WTC11 (cell line): ENCODE measurements around the gene TIGIT. TPM values are rescaled to one million over a fixed set of nuclear protein-coding genes. Genes with fewer than 3 reads are reported as not detected.

Experiments used
- ATAC-seq: fragments of 200-7000 bp; cut with Tn5 transposase; 2 replicates; pipeline ENCODE4 v1.10.0; 2021; ENCODE audit warnings: mild to moderate bottlenecking, moderate library complexity
- CTCF ChIA-PET: fragments of 300-600 bp; sonication (Branson Sonifier 250); formaldehyde crosslinking; loops from one replicate; lab custom pipeline; 2021; ENCODE audit warnings: antibody characterized with exemption; lab: Charles Lee
- POLR2A ChIA-PET: fragments of 350-600 bp; sonication (Branson Sonifier 250); formaldehyde crosslinking; loops from one replicate; lab custom pipeline; 2021; ENCODE audit warnings: antibody characterized with exemption; lab: Charles Lee
- DNase-seq: peaks from one replicate; pipeline ENCODE4 v3.0.0; 2021; ENCODE audit warnings: low spot score
- H3K27ac Mint-ChIP-seq: 2 replicates; pipeline ENCODE4 v1.8.0; 2021; ENCODE audit warnings: mixed read lengths
- H3K27me3 Mint-ChIP-seq: 2 replicates; pipeline ENCODE4 v1.8.0; 2021; ENCODE audit warnings: low read depth, mild to moderate bottlenecking, moderate library complexity, mixed read lengths
- H3K36me3 Mint-ChIP-seq: 2 replicates; pipeline ENCODE4 v1.8.0; 2021; ENCODE audit warnings: mixed read lengths
- H3K4me1 Mint-ChIP-seq: 2 replicates; pipeline ENCODE4 v1.8.0; 2022; ENCODE audit warnings: mixed read lengths
- H3K4me3 Mint-ChIP-seq: 2 replicates; pipeline ENCODE4 v1.8.0; 2021; ENCODE audit warnings: mild to moderate bottlenecking, moderate library complexity, mixed read lengths
- H3K9me3 Mint-ChIP-seq: 2 replicates; pipeline ENCODE4 v1.8.0; 2021; ENCODE audit warnings: mixed read lengths
- ATF1 ChIP-seq: sonication (generic); formaldehyde crosslinking; IDR thresholded peaks from 2 replicates; pipeline ENCODE4 v1.8.1; 2023; ENCODE audit warnings: mild to moderate bottlenecking, moderate library complexity, missing genetic modification reagents
- ATF3 ChIP-seq: sonication (generic); formaldehyde crosslinking; conservative IDR thresholded peaks from 2 replicates; pipeline ENCODE4 v1.8.1; 2022; ENCODE audit warnings: mild to moderate bottlenecking, missing genetic modification reagents
- CBFB ChIP-seq: sonication (generic); formaldehyde crosslinking; IDR thresholded peaks from 2 replicates; pipeline ENCODE4 v1.8.1; 2022; ENCODE audit warnings: mild to moderate bottlenecking, low read depth, missing genetic modification reagents
- CREB1 ChIP-seq: sonication (generic); formaldehyde crosslinking; IDR thresholded peaks from 2 replicates; pipeline ENCODE4 v1.8.0; 2023; ENCODE audit warnings: mild to moderate bottlenecking, missing genetic modification reagents
- CREM ChIP-seq: sonication (generic); formaldehyde crosslinking; IDR thresholded peaks from 2 replicates; pipeline ENCODE4 v1.8.1; 2022; ENCODE audit warnings: mild to moderate bottlenecking, missing genetic modification reagents, moderate library complexity
- E2F1 ChIP-seq: sonication (generic); formaldehyde crosslinking; IDR thresholded peaks from 2 replicates; pipeline ENCODE4 v1.8.0; 2022; ENCODE audit warnings: mild to moderate bottlenecking, missing genetic modification reagents
- E2F4 ChIP-seq: sonication (generic); formaldehyde crosslinking; IDR thresholded peaks from 2 replicates; pipeline ENCODE4 v1.8.1; 2022; ENCODE audit warnings: low read depth, mild to moderate bottlenecking, moderate library complexity, missing genetic modification reagents, borderline replicate concordance
- FOXJ3 ChIP-seq: sonication (generic); formaldehyde crosslinking; IDR thresholded peaks from 2 replicates; pipeline ENCODE4 v1.9.0; 2021; ENCODE audit warnings: missing genetic modification reagents, mild to moderate bottlenecking, borderline replicate concordance
- FOXP1 ChIP-seq: sonication (generic); formaldehyde crosslinking; IDR thresholded peaks from 2 replicates; pipeline ENCODE4 v1.8.0; 2022; ENCODE audit warnings: missing genetic modification reagents, mild to moderate bottlenecking, moderate library complexity, borderline replicate concordance
- FOXP4 ChIP-seq: sonication (generic); formaldehyde crosslinking; IDR thresholded peaks from 2 replicates; pipeline ENCODE4 v1.8.0; 2022; ENCODE audit warnings: mild to moderate bottlenecking, missing genetic modification reagents
- JAZF1 ChIP-seq: fragments of 250-450 bp; sonication (Bioruptor Pico); IDR thresholded peaks from 2 replicates; pipeline ENCODE4 v1.9.0; 2021; ENCODE audit warnings: moderate library complexity, mild to moderate bottlenecking, inconsistent platforms
- MAX ChIP-seq: sonication (generic); formaldehyde crosslinking; IDR thresholded peaks from 2 replicates; pipeline ENCODE4 v1.8.0; 2022; ENCODE audit warnings: mild to moderate bottlenecking, missing genetic modification reagents
- MXD4 ChIP-seq: fragments of 250-450 bp; sonication (Bioruptor Pico); IDR thresholded peaks from 2 replicates; pipeline ENCODE4 v1.8.0; 2021; ENCODE audit warnings: mild to moderate bottlenecking, moderate library complexity, borderline replicate concordance
- NFATC4 ChIP-seq: fragments of 250-450 bp; sonication (Bioruptor Pico); IDR thresholded peaks from 2 replicates; pipeline ENCODE4 v1.9.0; 2021; ENCODE audit warnings: mild to moderate bottlenecking
- OVOL2 ChIP-seq: fragments of 250-450 bp; sonication (Bioruptor Pico); IDR thresholded peaks from 2 replicates; pipeline ENCODE4 v1.9.0; 2021; ENCODE audit warnings: mild to moderate bottlenecking, borderline replicate concordance
- SMAD3 ChIP-seq: sonication (generic); formaldehyde crosslinking; IDR thresholded peaks from 2 replicates; pipeline ENCODE4 v1.8.0; 2022; ENCODE audit warnings: missing genetic modification reagents, mild to moderate bottlenecking, borderline replicate concordance
- TCF7 ChIP-seq: sonication (generic); formaldehyde crosslinking; IDR thresholded peaks from 2 replicates; pipeline ENCODE4 v1.8.0; 2022; ENCODE audit warnings: mild to moderate bottlenecking, low read depth, missing genetic modification reagents, moderate library complexity
- TEAD1 ChIP-seq: sonication (generic); formaldehyde crosslinking; IDR thresholded peaks from 2 replicates; pipeline ENCODE4 v1.8.0; 2022; ENCODE audit warnings: mild to moderate bottlenecking, missing genetic modification reagents
- TEAD4 ChIP-seq: sonication (generic); formaldehyde crosslinking; IDR thresholded peaks from 2 replicates; pipeline ENCODE4 v1.8.0; 2022; ENCODE audit warnings: mild to moderate bottlenecking, missing genetic modification reagents
- ZNF138 ChIP-seq: sonication (generic); formaldehyde crosslinking; conservative IDR thresholded peaks from 2 replicates; pipeline ENCODE4 v1.8.1; 2022; ENCODE audit warnings: mild to moderate bottlenecking, moderate library complexity, missing genetic modification reagents
- ZNF512 ChIP-seq: sonication (generic); formaldehyde crosslinking; IDR thresholded peaks from 2 replicates; pipeline ENCODE4 v1.8.1; 2022; ENCODE audit warnings: missing genetic modification reagents, borderline replicate concordance
- total RNA-seq: library from RNA; stranded (reverse); gene quantifications from 3 replicates; pipeline ENCODE4 v1.2.3, GENCODE V29; 2021
- TF ChIP-seq, protein P1 (sequence below): sonication (generic); formaldehyde crosslinking; IDR thresholded peaks from 2 replicates; pipeline ENCODE4 v1.8.0; 2023; ENCODE audit warnings: mild to moderate bottlenecking, missing genetic modification reagents
- TF ChIP-seq, protein P2 (sequence below): sonication (generic); formaldehyde crosslinking; IDR thresholded peaks from 2 replicates; pipeline ENCODE4 v1.8.0; 2022; ENCODE audit warnings: mild to moderate bottlenecking, missing genetic modification reagents
- TF ChIP-seq, protein P3 (sequence below): fragments of 250-450 bp; sonication (Bioruptor Pico); IDR thresholded peaks from 2 replicates; pipeline ENCODE4 v1.9.0; 2021; ENCODE audit warnings: moderate library complexity, mild to moderate bottlenecking, inconsistent platforms, borderline replicate concordance

Gene TIGIT
- total RNA-seq, 1 experiment from 2014 or later, result 0.04 TPM

DNA sequence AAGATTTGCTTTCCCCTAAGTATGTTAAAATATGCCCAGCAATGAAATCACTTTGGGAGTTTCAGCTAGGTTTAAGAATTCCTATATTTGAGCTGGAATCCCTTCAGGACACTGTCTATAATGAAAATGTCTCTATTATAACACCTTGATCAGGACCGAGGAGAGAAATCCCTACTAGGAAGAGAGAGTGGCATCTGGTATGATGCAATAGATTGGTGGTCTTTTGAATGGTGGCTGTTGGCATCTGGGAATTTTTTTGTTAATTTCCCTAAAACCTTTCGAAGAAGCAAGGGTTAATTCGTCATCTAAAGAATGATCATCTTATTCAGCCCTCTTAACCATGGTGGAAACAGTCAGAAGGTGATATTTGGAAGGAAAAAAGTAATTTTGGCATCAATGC, 43.0 kb downstream of the TIGIT start:
- no peak for DNase-seq
- Mint-ChIP-seq H3K27ac (no peak overlapping the region), H3K9me3 (peaks cover 4% of the 10 kb centered on the region; the same call in 1 of the 2 replicates), H3K4me3 (no peak overlapping the region), H3K36me3 (peaks cover 8% of the 10 kb centered on the region)
- ChIA-PET CTCF (interaction anchor here (0.6 to 2.0 kb wide), 4 partner anchors 21 to 225 kb away, joined by 3 to 4 read pairs (median 4); no protein-coding TSS in a partner anchor), POLR2A (no interaction called here)
- TF ChIP-seq, protein P1, sequence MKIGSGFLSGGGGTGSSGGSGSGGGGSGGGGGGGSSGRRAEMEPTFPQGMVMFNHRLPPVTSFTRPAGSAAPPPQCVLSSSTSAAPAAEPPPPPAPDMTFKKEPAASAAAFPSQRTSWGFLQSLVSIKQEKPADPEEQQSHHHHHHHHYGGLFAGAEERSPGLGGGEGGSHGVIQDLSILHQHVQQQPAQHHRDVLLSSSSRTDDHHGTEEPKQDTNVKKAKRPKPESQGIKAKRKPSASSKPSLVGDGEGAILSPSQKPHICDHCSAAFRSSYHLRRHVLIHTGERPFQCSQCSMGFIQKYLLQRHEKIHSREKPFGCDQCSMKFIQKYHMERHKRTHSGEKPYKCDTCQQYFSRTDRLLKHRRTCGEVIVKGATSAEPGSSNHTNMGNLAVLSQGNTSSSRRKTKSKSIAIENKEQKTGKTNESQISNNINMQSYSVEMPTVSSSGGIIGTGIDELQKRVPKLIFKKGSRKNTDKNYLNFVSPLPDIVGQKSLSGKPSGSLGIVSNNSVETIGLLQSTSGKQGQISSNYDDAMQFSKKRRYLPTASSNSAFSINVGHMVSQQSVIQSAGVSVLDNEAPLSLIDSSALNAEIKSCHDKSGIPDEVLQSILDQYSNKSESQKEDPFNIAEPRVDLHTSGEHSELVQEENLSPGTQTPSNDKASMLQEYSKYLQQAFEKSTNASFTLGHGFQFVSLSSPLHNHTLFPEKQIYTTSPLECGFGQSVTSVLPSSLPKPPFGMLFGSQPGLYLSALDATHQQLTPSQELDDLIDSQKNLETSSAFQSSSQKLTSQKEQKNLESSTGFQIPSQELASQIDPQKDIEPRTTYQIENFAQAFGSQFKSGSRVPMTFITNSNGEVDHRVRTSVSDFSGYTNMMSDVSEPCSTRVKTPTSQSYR (CRISPR knock-in tag), result no peak
- no peak for TF ChIP-seq SMAD3
- TF ChIP-seq ZNF512 (CRISPR knock-in tag), result no peak
- no peak for TF ChIP-seq E2F1 (CRISPR knock-in tag)
- TF ChIP-seq CREM, result no peak
- no peak for TF ChIP-seq FOXP1 (CRISPR knock-in tag)
- no peak for TF ChIP-seq TEAD4 (CRISPR knock-in tag)
- no peak for TF ChIP-seq ATF1 (CRISPR knock-in tag)
- no peak for TF ChIP-seq MXD4
- TF ChIP-seq, all 79 proteins: peak for 0
- ATAC-seq, result no peak
- Mint-ChIP-seq H3K4me1 (peaks cover 48% of the 10 kb centered on the region), H3K27me3 (no peaks in the 10 kb centered on the region)

- Mint-ChIP-seq H3K4me1 (peaks cover 33% of the 10 kb centered on the region), H3K27ac (no peak overlapping the region), H3K9me3 (no peaks in the 10 kb centered on the region), H3K36me3 (no peaks in the 10 kb centered on the region), H3K27me3 (no peaks in the 10 kb centered on the region), H3K4me3 (no peak overlapping the region)
- ChIA-PET CTCF (no interaction called here), POLR2A (no interaction called here)
- no peak for ATAC-seq
- no peak for DNase-seq
- TF ChIP-seq, protein P2, sequence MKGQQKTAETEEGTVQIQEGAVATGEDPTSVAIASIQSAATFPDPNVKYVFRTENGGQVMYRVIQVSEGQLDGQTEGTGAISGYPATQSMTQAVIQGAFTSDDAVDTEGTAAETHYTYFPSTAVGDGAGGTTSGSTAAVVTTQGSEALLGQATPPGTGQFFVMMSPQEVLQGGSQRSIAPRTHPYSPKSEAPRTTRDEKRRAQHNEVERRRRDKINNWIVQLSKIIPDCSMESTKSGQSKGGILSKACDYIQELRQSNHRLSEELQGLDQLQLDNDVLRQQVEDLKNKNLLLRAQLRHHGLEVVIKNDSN (CRISPR knock-in tag), result no peak
- TF ChIP-seq NFATC4 (CRISPR knock-in tag) (no peak), CBFB (no peak), ATF3 (CRISPR knock-in tag) (no peak), MAX (CRISPR knock-in tag) (no peak), TCF7 (CRISPR knock-in tag) (no peak), OVOL2 (CRISPR knock-in tag) (no peak), FOXP4 (no peak), FOXJ3 (CRISPR knock-in tag) (no peak), E2F4 (CRISPR knock-in tag) (no peak), ZNF138 (CRISPR knock-in tag) (no peak), CREB1 (CRISPR knock-in tag) (no peak), TEAD1 (no peak), JAZF1 (CRISPR knock-in tag) (no peak)
- TF ChIP-seq, protein P3, sequence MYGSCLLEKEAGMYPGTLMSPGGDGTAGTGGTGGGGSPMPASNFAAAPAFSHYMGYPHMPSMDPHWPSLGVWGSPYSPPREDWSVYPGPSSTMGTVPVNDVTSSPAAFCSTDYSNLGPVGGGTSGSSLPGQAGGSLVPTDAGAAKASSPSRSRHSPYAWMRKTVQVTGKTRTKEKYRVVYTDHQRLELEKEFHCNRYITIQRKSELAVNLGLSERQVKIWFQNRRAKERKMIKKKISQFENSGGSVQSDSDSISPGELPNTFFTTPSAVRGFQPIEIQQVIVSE (CRISPR knock-in tag), result no peak
Measured at GRCh38 chr3:114338651-114339357, 45.0 kb downstream of the TIGIT start.
